ENCODE results near the gene CUL2.

GRCh38 chr10:35083242-35083641 is 6.9 kb downstream of the CUL2 start:
- TF ChIP-seq, protein P1, sequence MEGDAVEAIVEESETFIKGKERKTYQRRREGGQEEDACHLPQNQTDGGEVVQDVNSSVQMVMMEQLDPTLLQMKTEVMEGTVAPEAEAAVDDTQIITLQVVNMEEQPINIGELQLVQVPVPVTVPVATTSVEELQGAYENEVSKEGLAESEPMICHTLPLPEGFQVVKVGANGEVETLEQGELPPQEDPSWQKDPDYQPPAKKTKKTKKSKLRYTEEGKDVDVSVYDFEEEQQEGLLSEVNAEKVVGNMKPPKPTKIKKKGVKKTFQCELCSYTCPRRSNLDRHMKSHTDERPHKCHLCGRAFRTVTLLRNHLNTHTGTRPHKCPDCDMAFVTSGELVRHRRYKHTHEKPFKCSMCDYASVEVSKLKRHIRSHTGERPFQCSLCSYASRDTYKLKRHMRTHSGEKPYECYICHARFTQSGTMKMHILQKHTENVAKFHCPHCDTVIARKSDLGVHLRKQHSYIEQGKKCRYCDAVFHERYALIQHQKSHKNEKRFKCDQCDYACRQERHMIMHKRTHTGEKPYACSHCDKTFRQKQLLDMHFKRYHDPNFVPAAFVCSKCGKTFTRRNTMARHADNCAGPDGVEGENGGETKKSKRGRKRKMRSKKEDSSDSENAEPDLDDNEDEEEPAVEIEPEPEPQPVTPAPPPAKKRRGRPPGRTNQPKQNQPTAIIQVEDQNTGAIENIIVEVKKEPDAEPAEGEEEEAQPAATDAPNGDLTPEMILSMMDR (IDR thresholded peaks at IDR 0.05) = no peak
- no peak for TF ChIP-seq POLR2A (IDR thresholded peaks at IDR 0.05)
